GM12875 (cell line): Measurements from ENCODE around the gene SIGLEC10.
"Not testable (repeated sequence)": the region's sequence is repeated elsewhere in the genome, so short reads cannot be mapped to it uniquely, and the experiment has no call there.

ENCODE experiments used
- H3K4me3 ChIP-seq: one replicate; pipeline ENCODE4 v1.5.1; 2011; ENCODE audit warnings: low read depth, low read length, control low read depth
- CTCF ChIP-seq: IDR thresholded peaks from 2 replicates; pipeline ENCODE4 v1.5.1; 2011; ENCODE audit warnings: low read depth, mild to moderate bottlenecking, control low read depth, inconsistent platforms, low read length, moderate library complexity, borderline replicate concordance; ENCODE audit not compliant: insufficient read depth

SIGLEC10 gene

GRCh38 chr19:51418707-51419106 lies 1.3 kb upstream of the SIGLEC10 start:
- no peak for TF ChIP-seq CTCF
- H3K4me3 ChIP-seq, result no peak overlapping the region

GRCh38 chr19:51417810-51418157 lies 342 bp upstream of the SIGLEC10 start:
- H3K4me3 ChIP-seq, result peak overlapping the region; percentile 56

GRCh38 chr19:51416422-51416821 lies 1.0 kb downstream of the SIGLEC10 start:
- H3K4me3 ChIP-seq, result peak overlapping the region; percentile 56

More at GRCh38 chr19:51417810-51418157, 342 bp upstream of the SIGLEC10 start:
- no peak for TF ChIP-seq CTCF

- no peak for TF ChIP-seq CTCF
- no peak overlapping the region for H3K4me3 ChIP-seq
Measured at GRCh38 chr19:51415187-51415586, 2.3 kb downstream of the SIGLEC10 start.

- TF ChIP-seq CTCF, result no peak
- no peak overlapping the region for H3K4me3 ChIP-seq
Measured at GRCh38 chr19:51410950-51411748, 6.3 kb downstream of the SIGLEC10 start.

- H3K4me3 ChIP-seq, result no peak overlapping the region
- TF ChIP-seq CTCF, result peak; percentile 69
Measured at GRCh38 chr19:51407511-51408131, 9.8 kb downstream of the SIGLEC10 start.

GRCh38 chr19:51402117-51402516 lies 15.3 kb downstream of the SIGLEC10 start:
- TF ChIP-seq CTCF, result no peak
- H3K4me3 ChIP-seq, result no peak overlapping the region

GRCh38 chr19:51399936-51400335 lies 17.5 kb downstream of the SIGLEC10 start:
- not testable (repeated sequence) for H3K4me3 ChIP-seq
